ENCODE data around the gene PLCD3. TPM values are rescaled to one million over a fixed set of nuclear protein-coding genes. Genes with fewer than 3 reads are reported as not detected.

PLCD3 gene
- total and polyA plus RNA-seq, 2 of the 8 experiments (the other 6 are each of a cell fraction or from before 2014, with no cell fraction given) = 26.5 to 48.1 TPM

GRCh38 chr17:45121055-45121454, 11.3 kb downstream of the PLCD3 start:
- H4K20me1 ChIP-seq (replicated peaks in 1 of 2; ENCODE audit: control insufficient read depth in 1 of 2, insufficient read depth in 2 of 2, low read length in 2 of 2) = peaks cover 0 to 2% of the 10 kb centered on the region in 2 experiments
- H3K4me1 ChIP-seq (replicated peaks in 1 of 4; ENCODE audit: control insufficient read depth in 3 of 4, insufficient read depth in 4 of 4, low read length in 3 of 4) = peaks cover 0 to 9% (median 0%) of the 10 kb centered on the region in 4 experiments; a peak in 1 of 7 replicates
- H4K91ac ChIP-seq (replicated peaks; ENCODE audit: insufficient read length, low read length) = no peak overlapping the region
- H3K9me3 ChIP-seq (ENCODE audit: insufficient read depth in 2 of 2, low read depth in 1 of 2, low read length in 1 of 2) = no peaks in the 10 kb centered on the region
- no peak overlapping the region for H3K4me3 ChIP-seq (ENCODE audit: extremely low read depth in 1 of 4, insufficient read depth in 2 of 4, low read depth in 3 of 4, low read length in 4 of 4)
- H2AK5ac ChIP-seq (ENCODE audit: low read depth, low read length) = no peak overlapping the region; the same call in 1 of the 2 replicates
- no peak overlapping the region for H2BK20ac ChIP-seq (ENCODE audit: low read length)
- H3K27me3 ChIP-seq (replicated peaks in 1 of 4; ENCODE audit: control insufficient read depth in 3 of 4, extremely low read depth in 1 of 4, insufficient read depth in 3 of 4, low read length in 3 of 4) = no peaks in the 10 kb centered on the region
- H4K8ac ChIP-seq (ENCODE audit: extremely low read depth, insufficient read depth, low read length) = peak overlapping the region; percentile 25; the same call in 1 of the 2 replicates
- no peak overlapping the region for H3K9ac ChIP-seq (replicated peaks in 1 of 4; ENCODE audit: extremely low read depth in 1 of 4, low read depth in 3 of 4, low read length in 3 of 4)
- no peaks in the 10 kb centered on the region for H3K79me2 ChIP-seq (ENCODE audit: control insufficient read depth in 1 of 2, insufficient read depth in 2 of 2, low read length in 2 of 2)
- CTCF ChIA-PET (ENCODE audit: partially characterized antibody) = interaction anchor here (0.9 to 3.4 kb wide), 5 partner anchors 9 to 159 kb away, joined by 3 to 16 read pairs (median 5); no protein-coding TSS in a partner anchor
- H3K23me2 ChIP-seq (ENCODE audit: low read depth, low read length) = no peaks in the 10 kb centered on the region
- H2BK15ac ChIP-seq (ENCODE audit: low read length) = no peak overlapping the region
- H3K4me2 ChIP-seq (ENCODE audit: insufficient read depth in 1 of 2, low read depth in 2 of 2, low read length in 2 of 2) = no peak overlapping the region
- DNase-seq (ENCODE audit: low read depth in 1 of 2, low spot score in 2 of 2) (no peak), FAIRE-seq (no peak)
- H2BK120ac ChIP-seq (replicated peaks; ENCODE audit: low read depth, low read length) = no peak overlapping the region
- no peak overlapping the region for H2AFZ ChIP-seq (ENCODE audit: low read length)
- H3K36me3 ChIP-seq (ENCODE audit: control insufficient read depth in 2 of 4, insufficient read depth in 4 of 4, low read length in 3 of 4) = no peaks in the 10 kb centered on the region
- 93% methylated on average over 15 of the region's 45 CpGs; no CpG with 5 or more reads in 1 of the 2 experiments for WGBS, 2 experiments (ENCODE audit: extremely low coverage in 1 of 2, insufficient coverage in 1 of 2, insufficient read length in 1 of 2, insufficient replicate concordance in 2 of 2, low coverage in 1 of 2, low lambda C conversion rate in 2 of 2, missing lambda C conversion rate in 1 of 2)
- H3K18ac ChIP-seq (ENCODE audit: extremely low read depth, low read length) = no peak overlapping the region
- no peak overlapping the region for H3K14ac ChIP-seq (ENCODE audit: insufficient read length)
- 0 out of 2 replicates have a peak overlapping the region, but pooled peaks have one; percentile 9 for H2BK12ac ChIP-seq (ENCODE audit: low read depth, low read length)
- TF ChIP-seq SRF (IDR thresholded peaks at IDR 0.05; ENCODE audit: low read depth, low read length) = no peak
- no peak for TF ChIP-seq EGR1 (IDR thresholded peaks at IDR 0.05; ENCODE audit: borderline replicate concordance, low read depth, low read length)
- no peak for TF ChIP-seq JUND (IDR thresholded peaks at IDR 0.05; ENCODE audit: low read length)
- TF ChIP-seq E2F6 (IDR thresholded peaks at IDR 0.05) = no peak
- no peak for TF ChIP-seq SIRT6 (IDR thresholded peaks at IDR 0.05; ENCODE audit: low read length)
- no peak for TF ChIP-seq SP1 (IDR thresholded peaks at IDR 0.05; ENCODE audit: low read depth, low read length)
- no peak for TF ChIP-seq ATF3 (IDR thresholded peaks at IDR 0.05; ENCODE audit: insufficient read depth, low read depth, low read length)
- no peak for TF ChIP-seq KDM5A (IDR thresholded peaks at IDR 0.05; ENCODE audit: low read length)
- TF ChIP-seq ZNF274 (IDR thresholded peaks at IDR 0.05; ENCODE audit: borderline replicate concordance, extremely low read depth, low read length) = no peak
- TF ChIP-seq EP300 (IDR thresholded peaks at IDR 0.05; ENCODE audit: borderline replicate concordance in 1 of 2, low read depth in 2 of 2, low read length in 2 of 2) = no peak
- TF ChIP-seq BRCA1 (IDR thresholded peaks at IDR 0.05; ENCODE audit: low read depth, low read length) = no peak
- H2BK5ac ChIP-seq (ENCODE audit: low read depth, low read length) = no peak overlapping the region
- H3K56ac ChIP-seq (replicated peaks; ENCODE audit: insufficient read length, low read depth, low read length) = no peak overlapping the region
- no peaks in the 10 kb centered on the region for H3K79me1 ChIP-seq (ENCODE audit: low read depth, low read length)
- H4K5ac ChIP-seq (ENCODE audit: insufficient read length, low read depth, low read length) = no peak overlapping the region
- H3K23ac ChIP-seq (ENCODE audit: insufficient read length) = no peak overlapping the region
- H3K27ac ChIP-seq (ENCODE audit: low read depth, low read length) = no peak overlapping the region
- POLR2A ChIA-PET (ENCODE audit: partially characterized antibody) = interaction anchor here (1.6 kb wide), 1 partner anchor 28 kb away, joined by 5 read pairs; the partner anchor contains the start of gene HEXIM1
- no peak overlapping the region for H3K4ac ChIP-seq (replicated peaks; ENCODE audit: insufficient read length, low read depth, low read length)
